IMR-90 (cell line): Measurements from ENCODE around the gene C11orf86.
A peak's percentile ranks its signal among the peaks of the same experiment; 100 is the strongest.

ENCODE experiments used
- BHLHE40 ChIP-seq: fragments of 150-350 bp; IDR thresholded peaks from 2 replicates; pipeline ENCODE4 v1.6.1; 2016; ENCODE audit warnings: mild to moderate bottlenecking, low read depth, low read length
- CEBPB ChIP-seq: IDR thresholded peaks from 2 replicates; pipeline ENCODE4 v1.6.1; 2012; ENCODE audit warnings: low read depth, low read length, improper control_type of control experiment
- CTCF ChIP-seq: conservative IDR thresholded peaks from 2 replicates; pipeline ENCODE4 v1.5.1; 2012; ENCODE audit warnings: mild to moderate bottlenecking, low read depth, low read length, improper control_type of control experiment
- MAFK ChIP-seq: IDR thresholded peaks from 2 replicates; pipeline ENCODE4 v1.6.1; 2012; ENCODE audit warnings: low read depth, low read length, improper control_type of control experiment
- MXI1 ChIP-seq: IDR thresholded peaks from 2 replicates; pipeline ENCODE4 v1.6.1; 2012; ENCODE audit warnings: low read depth, mild to moderate bottlenecking, low read length, moderate library complexity, borderline replicate concordance
- POLR2A ChIP-seq: IDR thresholded peaks from 2 replicates; pipeline ENCODE4 v1.6.1; 2012; ENCODE audit warnings: mild to moderate bottlenecking, low read depth, low read length
- RAD21 ChIP-seq: IDR thresholded peaks from 2 replicates; pipeline ENCODE4 v1.6.1; 2012; ENCODE audit warnings: low read length, improper control_type of control experiment
- RFX5 ChIP-seq: IDR thresholded peaks from 2 replicates; pipeline ENCODE4 v1.8.0; 2012; ENCODE audit warnings: low read depth, mild to moderate bottlenecking, low read length, moderate library complexity
- USF2 ChIP-seq: fragments of 150-350 bp; IDR thresholded peaks from 2 replicates; pipeline ENCODE4 v1.6.1; 2017; ENCODE audit warnings: mild to moderate bottlenecking, antibody characterized with exemption, low read length, low read depth

- TF ChIP-seq CTCF = no peak
- no peak for TF ChIP-seq POLR2A
- TF ChIP-seq RAD21 = no peak
- TF ChIP-seq RFX5 = no peak
- no peak for TF ChIP-seq MXI1
- no peak for TF ChIP-seq MAFK
- TF ChIP-seq CEBPB = no peak
- peak; percentile 87 for TF ChIP-seq USF2
- TF ChIP-seq BHLHE40 = no peak
These were observed 31.2 kb downstream of the C11orf86 start for GRCh38 chr11:67006029-67006884.
